ENCODE data around the gene HACD3.
"Not testable (repeated sequence)": the region's sequence is repeated elsewhere in the genome, so short reads cannot be mapped to it uniquely, and the experiment has no call there.

- not testable (repeated sequence) for TF ChIP-seq EZH2phosphoT487 (IDR thresholded peaks at IDR 0.05; ENCODE audit: insufficient read depth, low read depth); EZH2 (IDR thresholded peaks at IDR 0.05; ENCODE audit: insufficient read depth, poor library complexity, severe bottlenecking)
Measured at GRCh38 chr15:65615887-65616286, 85.6 kb downstream of the HACD3 start.
